GM12892 (cell line): ENCODE data around the gene RNF207.

Experiments used
- POLR2A ChIP-seq: IDR thresholded peaks from 2 replicates; pipeline ENCODE4 v1.6.1; 2011; ENCODE audit warnings: low read depth, low read length, control low read depth
- TAF1 ChIP-seq: IDR thresholded peaks from 2 replicates; pipeline ENCODE4 v1.6.1; 2011; ENCODE audit warnings: low read depth, mild to moderate bottlenecking, control low read depth, low read length, borderline replicate concordance

DNA sequence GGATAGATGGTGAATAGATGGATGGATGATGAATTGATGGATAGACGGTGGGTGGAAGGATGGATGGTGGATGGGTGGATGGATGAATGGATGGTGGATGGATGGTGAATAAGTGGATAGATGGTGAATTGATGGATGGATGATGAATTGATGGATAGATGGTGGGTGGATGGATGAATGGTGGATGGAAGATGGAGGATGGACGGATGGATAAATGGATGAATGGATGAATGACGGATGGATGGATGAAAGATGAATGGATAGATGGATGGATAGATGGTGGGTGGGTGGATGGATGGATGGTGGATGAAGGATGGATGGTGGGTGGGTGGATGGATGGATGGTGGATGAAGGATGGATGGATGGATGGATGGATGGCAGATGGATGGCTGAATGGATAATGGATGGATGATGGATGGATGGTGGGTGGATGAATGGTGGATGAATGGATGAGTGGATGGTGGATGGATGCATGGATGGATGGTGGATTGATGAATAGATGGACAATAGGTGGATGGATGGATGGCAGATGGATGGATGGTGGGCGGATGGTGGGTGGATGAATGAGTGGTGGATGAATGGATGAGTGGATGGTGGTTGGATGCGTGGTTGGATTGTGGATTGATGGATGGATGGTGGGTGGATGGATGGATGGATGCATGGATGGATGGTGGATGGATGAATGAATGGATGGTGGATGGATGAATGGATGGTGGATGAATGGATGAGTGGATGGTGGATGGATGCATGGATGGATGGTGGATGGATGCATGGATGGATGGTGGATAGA, 31.1 kb upstream of the RNF207 start:
- TF ChIP-seq POLR2A (no peak), TAF1 (no peak)
